ENCODE results near the gene AHI1. TPM values are rescaled to one million over a fixed set of nuclear protein-coding genes. Genes with fewer than 3 reads are reported as not detected.

The AHI1 gene
- total and polyA plus RNA-seq, 2 donors (not counting 1 experiment from before 2014, with no cell fraction given), result 8.3 to 61.7 TPM

DNA sequence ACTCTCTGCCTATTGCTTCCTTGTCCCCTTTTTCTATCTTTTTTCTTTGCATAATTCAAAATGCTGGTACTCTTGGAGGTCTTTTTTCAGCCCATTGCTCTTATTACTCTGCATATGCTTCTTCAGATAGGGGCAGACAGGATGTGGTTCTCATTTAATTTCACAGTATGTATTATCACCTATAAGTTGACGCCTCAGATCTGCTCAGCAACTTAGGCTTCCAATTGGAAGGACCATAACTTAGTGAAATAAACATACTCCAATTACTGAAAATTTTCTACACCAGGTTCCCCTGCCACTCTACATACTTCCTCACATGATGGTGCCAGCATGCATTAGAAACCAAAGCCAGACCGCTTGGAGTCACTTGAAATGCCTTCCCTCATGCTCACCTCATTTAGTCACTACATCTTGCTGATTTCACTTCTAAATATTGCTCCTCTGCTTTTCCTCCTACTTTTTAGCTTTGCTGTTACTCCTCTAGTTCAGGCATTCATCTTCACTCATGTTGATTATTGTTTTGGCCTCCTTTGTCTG lies 34.5 kb upstream of the AHI1 start:
- no peak overlapping the region for H3K9ac ChIP-seq (ENCODE audit: low read length)
- Mint-ChIP-seq H3K27ac (no peak overlapping the region), H3K4me3 (no peak overlapping the region), H3K27me3 (peaks cover 5% of the 10 kb centered on the region), H3K4me1 (peaks cover 8% of the 10 kb centered on the region), H3K9me3 (ENCODE audit: insufficient read depth) (peaks cover 2% of the 10 kb centered on the region)
- no peaks in the 10 kb centered on the region for H4K20me1 ChIP-seq (ENCODE audit: control insufficient read depth, insufficient read depth, low read length, poor library complexity, severe bottlenecking)
- no peaks in the 10 kb centered on the region for H3K36me3 ChIP-seq (replicated peaks in 1 of 2; ENCODE audit: control extremely low read depth in 1 of 2, control insufficient read depth in 1 of 2, extremely low read depth in 1 of 2, insufficient read depth in 2 of 2, low read length in 1 of 2)
- ChIA-PET POLR2A (no interaction called here), CTCF (no interaction called here)
- H3K9me3 ChIP-seq (ENCODE audit: control extremely low read depth in 1 of 3, control insufficient read depth in 2 of 3, insufficient read depth in 1 of 3, low read length in 2 of 3), result peaks cover 0 to 4% (median 0%) of the 10 kb centered on the region in 3 donors
- TF ChIP-seq EZH2 (IDR thresholded peaks at IDR 0.05; ENCODE audit: borderline replicate concordance, insufficient read depth, low read depth, low read length, poor library complexity, severe bottlenecking), result no peak
- TF ChIP-seq, protein P1, sequence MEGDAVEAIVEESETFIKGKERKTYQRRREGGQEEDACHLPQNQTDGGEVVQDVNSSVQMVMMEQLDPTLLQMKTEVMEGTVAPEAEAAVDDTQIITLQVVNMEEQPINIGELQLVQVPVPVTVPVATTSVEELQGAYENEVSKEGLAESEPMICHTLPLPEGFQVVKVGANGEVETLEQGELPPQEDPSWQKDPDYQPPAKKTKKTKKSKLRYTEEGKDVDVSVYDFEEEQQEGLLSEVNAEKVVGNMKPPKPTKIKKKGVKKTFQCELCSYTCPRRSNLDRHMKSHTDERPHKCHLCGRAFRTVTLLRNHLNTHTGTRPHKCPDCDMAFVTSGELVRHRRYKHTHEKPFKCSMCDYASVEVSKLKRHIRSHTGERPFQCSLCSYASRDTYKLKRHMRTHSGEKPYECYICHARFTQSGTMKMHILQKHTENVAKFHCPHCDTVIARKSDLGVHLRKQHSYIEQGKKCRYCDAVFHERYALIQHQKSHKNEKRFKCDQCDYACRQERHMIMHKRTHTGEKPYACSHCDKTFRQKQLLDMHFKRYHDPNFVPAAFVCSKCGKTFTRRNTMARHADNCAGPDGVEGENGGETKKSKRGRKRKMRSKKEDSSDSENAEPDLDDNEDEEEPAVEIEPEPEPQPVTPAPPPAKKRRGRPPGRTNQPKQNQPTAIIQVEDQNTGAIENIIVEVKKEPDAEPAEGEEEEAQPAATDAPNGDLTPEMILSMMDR (IDR thresholded peaks at IDR 0.05), result no peak
- no peak overlapping the region for H3K4me2 ChIP-seq (replicated peaks; ENCODE audit: low read depth, low read length, poor library complexity, severe bottlenecking)
- no peaks in the 10 kb centered on the region for H3K79me2 ChIP-seq (ENCODE audit: control insufficient read depth, insufficient read depth, low read length)
- DNase-seq (no peak), ATAC-seq (ENCODE audit: low read depth) (no peak)
- H2AFZ ChIP-seq (ENCODE audit: insufficient read depth, low read depth, low read length, poor library complexity, severe bottlenecking), result no peak overlapping the region
- H3K4me3 ChIP-seq (ENCODE audit: control extremely low read depth in 1 of 5, extremely low read depth in 1 of 5, insufficient read depth in 1 of 5, low read depth in 2 of 5, low read length in 4 of 5), result no peak overlapping the region
- no peak overlapping the region for H3K27ac ChIP-seq (ENCODE audit: low read length in 2 of 2)
- H3K4me1 ChIP-seq (ENCODE audit: control insufficient read depth in 2 of 2, insufficient read depth in 2 of 2, low read length in 2 of 2), result no peaks in the 10 kb centered on the region
- intact Hi-C loops (cut with micrococcal nuclease), result no loop called here
- no peaks in the 10 kb centered on the region for H3K27me3 ChIP-seq (replicated peaks in 1 of 4; ENCODE audit: control extremely low read depth in 1 of 4, control insufficient read depth in 3 of 4, insufficient read depth in 4 of 4, low read length in 3 of 4)
- WGBS (ENCODE audit: insufficient coverage), result 90% methylated on average over 2 of the region's 2 CpGs

DNA sequence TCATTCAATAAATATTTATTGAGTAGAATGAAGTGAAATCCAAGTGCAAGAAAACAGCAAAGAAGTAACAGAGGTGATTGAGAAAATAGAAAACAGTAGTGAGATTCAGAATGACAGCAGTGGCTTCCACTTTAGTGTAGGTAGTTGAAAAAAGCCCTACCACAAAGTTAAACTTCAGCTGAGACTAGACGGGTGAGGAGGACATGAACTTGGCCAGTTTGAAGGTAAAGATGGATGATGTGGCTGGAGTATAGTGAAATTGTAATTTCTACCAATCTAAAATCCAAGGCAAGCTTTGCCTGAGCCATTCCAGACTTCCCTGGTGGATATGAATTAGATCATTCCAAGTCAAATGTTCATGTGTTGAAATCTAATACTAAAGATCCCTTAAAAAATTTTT lies 32.6 kb upstream of the AHI1 start:
- H3K9ac ChIP-seq (ENCODE audit: low read length), result no peak overlapping the region
- H3K4me1 ChIP-seq (ENCODE audit: control insufficient read depth in 2 of 2, insufficient read depth in 2 of 2, low read length in 2 of 2), result no peaks in the 10 kb centered on the region
- Mint-ChIP-seq H3K4me3 (no peak overlapping the region), H3K4me1 (peaks cover 2% of the 10 kb centered on the region), H3K27ac (no peak overlapping the region), H3K9me3 (ENCODE audit: insufficient read depth) (peaks cover 2% of the 10 kb centered on the region), H3K27me3 (no peaks in the 10 kb centered on the region)
- CTCF ChIA-PET, result no interaction called here
- no peaks in the 10 kb centered on the region for H4K20me1 ChIP-seq (ENCODE audit: control insufficient read depth, insufficient read depth, low read length, poor library complexity, severe bottlenecking)
- POLR2A ChIA-PET, result no interaction called here
- no peak overlapping the region for H3K27ac ChIP-seq (ENCODE audit: low read length in 2 of 2)
- H3K36me3 ChIP-seq (replicated peaks in 1 of 2; ENCODE audit: control extremely low read depth in 1 of 2, control insufficient read depth in 1 of 2, extremely low read depth in 1 of 2, insufficient read depth in 2 of 2, low read length in 1 of 2), result no peaks in the 10 kb centered on the region
- WGBS (ENCODE audit: insufficient coverage), result no CpG with 5 or more reads among the region's 1 CpG
- H3K4me3 ChIP-seq (ENCODE audit: control extremely low read depth in 1 of 5, extremely low read depth in 1 of 5, insufficient read depth in 1 of 5, low read depth in 2 of 5, low read length in 4 of 5), result no peak overlapping the region
- no peaks in the 10 kb centered on the region for H3K79me2 ChIP-seq (ENCODE audit: control insufficient read depth, insufficient read depth, low read length)
- intact Hi-C loops (cut with micrococcal nuclease), result no loop called here
- DNase-seq, result no peak
- H2AFZ ChIP-seq (ENCODE audit: insufficient read depth, low read depth, low read length, poor library complexity, severe bottlenecking), result no peak overlapping the region
- H3K27me3 ChIP-seq (replicated peaks in 1 of 4; ENCODE audit: control extremely low read depth in 1 of 4, control insufficient read depth in 3 of 4, insufficient read depth in 4 of 4, low read length in 3 of 4), result no peaks in the 10 kb centered on the region
- H3K4me2 ChIP-seq (replicated peaks; ENCODE audit: low read depth, low read length, poor library complexity, severe bottlenecking), result no peak overlapping the region
- H3K9me3 ChIP-seq (ENCODE audit: control extremely low read depth in 1 of 3, control insufficient read depth in 2 of 3, insufficient read depth in 1 of 3, low read length in 2 of 3), result peaks cover 0 to 4% (median 0%) of the 10 kb centered on the region in 3 donors
- no peak for ATAC-seq (ENCODE audit: low read depth)
- TF ChIP-seq, protein P1 (IDR thresholded peaks at IDR 0.05), result no peak
- no peak for TF ChIP-seq EZH2 (IDR thresholded peaks at IDR 0.05; ENCODE audit: borderline replicate concordance, insufficient read depth, low read depth, low read length, poor library complexity, severe bottlenecking)

All from B cell (primary cell).